HFF-Myc (cell line): ENCODE data around the gene RUFY3.

Experiments
- DNase-seq: peaks from one replicate; pipeline ENCODE4 v3.0.0-alpha.2; 2011; ENCODE audit warnings: low read depth; ENCODE audit errors: extremely low read depth
- H3K4me3 ChIP-seq: replicated peaks from 2 replicates; pipeline ENCODE4 v1.5.1; 2011; ENCODE audit warnings: low read depth, mild to moderate bottlenecking, control low read depth, low read length
- TF ChIP-seq, protein P1 (sequence below): IDR thresholded peaks from 2 replicates; pipeline ENCODE4 v1.5.1; 2012; ENCODE audit warnings: mild to moderate bottlenecking, low read depth, low read length, control low read depth; ENCODE audit errors: missing control alignments

The RUFY3 gene

DNA sequence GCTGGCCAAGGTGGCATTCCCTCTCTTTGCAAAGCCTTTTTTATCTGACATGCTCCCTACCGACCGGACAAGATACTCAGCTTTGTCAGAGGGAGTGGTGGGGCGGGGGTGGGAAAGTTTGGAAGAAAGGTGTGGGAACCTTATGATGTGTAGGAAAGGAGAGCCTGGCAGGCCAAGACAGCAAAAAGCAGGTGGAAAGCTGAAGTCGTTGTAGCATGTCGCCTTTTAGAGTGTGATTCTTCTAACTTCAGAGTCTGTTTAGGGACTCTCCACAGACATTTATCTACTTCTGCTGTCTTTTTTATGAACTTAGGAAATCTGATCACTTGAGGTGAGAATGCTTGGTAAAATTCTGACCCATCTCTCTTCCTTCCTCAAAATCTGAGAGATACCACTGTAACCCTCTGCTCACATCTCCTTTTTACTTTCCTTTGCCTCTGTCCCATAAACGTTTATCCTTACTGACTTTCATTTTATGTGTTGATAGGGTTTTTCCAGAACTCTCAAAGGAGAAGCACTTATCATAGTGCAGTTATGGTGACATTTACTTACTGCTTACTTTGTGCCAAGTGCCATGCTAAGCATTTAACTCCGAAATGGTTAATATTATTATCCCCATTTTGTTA, 8.2 kb upstream of the RUFY3 start:
- H3K4me3 ChIP-seq: no peak overlapping the region
- TF ChIP-seq, protein P1, sequence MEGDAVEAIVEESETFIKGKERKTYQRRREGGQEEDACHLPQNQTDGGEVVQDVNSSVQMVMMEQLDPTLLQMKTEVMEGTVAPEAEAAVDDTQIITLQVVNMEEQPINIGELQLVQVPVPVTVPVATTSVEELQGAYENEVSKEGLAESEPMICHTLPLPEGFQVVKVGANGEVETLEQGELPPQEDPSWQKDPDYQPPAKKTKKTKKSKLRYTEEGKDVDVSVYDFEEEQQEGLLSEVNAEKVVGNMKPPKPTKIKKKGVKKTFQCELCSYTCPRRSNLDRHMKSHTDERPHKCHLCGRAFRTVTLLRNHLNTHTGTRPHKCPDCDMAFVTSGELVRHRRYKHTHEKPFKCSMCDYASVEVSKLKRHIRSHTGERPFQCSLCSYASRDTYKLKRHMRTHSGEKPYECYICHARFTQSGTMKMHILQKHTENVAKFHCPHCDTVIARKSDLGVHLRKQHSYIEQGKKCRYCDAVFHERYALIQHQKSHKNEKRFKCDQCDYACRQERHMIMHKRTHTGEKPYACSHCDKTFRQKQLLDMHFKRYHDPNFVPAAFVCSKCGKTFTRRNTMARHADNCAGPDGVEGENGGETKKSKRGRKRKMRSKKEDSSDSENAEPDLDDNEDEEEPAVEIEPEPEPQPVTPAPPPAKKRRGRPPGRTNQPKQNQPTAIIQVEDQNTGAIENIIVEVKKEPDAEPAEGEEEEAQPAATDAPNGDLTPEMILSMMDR: no peak
- DNase-seq: no peak

DNA sequence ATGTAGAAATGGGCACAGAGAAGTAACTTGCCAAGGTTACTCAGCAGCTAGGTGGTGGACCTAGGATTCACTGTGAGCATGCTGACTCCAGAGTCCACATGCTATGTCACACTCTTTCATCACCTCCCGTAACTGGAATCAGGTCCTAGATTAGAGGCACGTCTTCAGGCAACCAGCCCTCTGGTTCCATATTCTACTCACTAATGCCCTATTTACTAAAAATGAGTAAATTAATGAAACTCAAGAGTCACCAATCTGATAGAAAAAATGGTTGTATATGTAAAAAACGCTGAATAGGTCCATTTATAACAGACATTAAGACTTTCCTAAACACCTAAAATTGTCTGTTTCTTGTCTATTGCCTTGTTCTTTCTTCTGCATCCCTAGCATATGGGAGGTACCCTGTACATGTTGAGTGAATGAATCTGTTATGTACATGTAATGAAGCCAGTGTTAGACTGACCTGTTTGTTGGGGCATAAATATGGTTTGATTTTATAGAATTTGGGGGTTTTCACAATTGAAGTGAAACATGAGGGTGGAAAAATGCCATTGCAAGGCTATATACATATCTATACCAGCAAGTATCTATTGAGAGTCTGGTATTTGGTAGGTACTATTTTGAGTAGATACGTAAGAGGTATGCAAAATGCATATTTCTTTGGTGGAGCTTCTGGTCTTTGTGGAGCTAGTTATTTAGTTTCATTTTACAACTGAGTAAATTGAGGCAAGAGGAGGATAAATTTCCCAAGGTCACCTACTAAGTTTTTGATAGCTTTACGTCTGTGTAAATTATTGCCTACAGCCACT, 7.5 kb upstream of the RUFY3 start:
- H3K4me3 ChIP-seq: no peak overlapping the region
- TF ChIP-seq, protein P1: no peak
- no peak for DNase-seq

DNA sequence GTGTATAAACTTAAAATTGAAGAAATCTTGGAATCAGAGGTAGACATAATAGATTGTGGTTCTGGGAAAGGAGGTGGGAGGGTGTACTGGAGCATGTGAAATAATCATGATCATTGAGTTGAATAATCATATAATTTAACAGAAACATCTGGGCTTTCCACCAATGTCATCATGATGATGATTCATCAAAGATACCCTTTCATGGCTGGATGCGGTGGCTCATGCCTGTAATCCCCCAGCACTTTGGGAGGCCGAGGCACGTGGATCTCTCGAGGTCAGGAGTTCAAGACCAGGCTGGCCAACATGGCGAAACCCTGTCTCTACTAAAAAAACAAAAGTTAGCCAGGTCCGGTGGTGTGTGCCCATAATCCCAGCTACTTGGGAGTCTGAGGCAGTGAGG, 6.7 kb upstream of the RUFY3 start:
- no peak overlapping the region for H3K4me3 ChIP-seq
- no peak for DNase-seq
- TF ChIP-seq, protein P1: no peak

DNA sequence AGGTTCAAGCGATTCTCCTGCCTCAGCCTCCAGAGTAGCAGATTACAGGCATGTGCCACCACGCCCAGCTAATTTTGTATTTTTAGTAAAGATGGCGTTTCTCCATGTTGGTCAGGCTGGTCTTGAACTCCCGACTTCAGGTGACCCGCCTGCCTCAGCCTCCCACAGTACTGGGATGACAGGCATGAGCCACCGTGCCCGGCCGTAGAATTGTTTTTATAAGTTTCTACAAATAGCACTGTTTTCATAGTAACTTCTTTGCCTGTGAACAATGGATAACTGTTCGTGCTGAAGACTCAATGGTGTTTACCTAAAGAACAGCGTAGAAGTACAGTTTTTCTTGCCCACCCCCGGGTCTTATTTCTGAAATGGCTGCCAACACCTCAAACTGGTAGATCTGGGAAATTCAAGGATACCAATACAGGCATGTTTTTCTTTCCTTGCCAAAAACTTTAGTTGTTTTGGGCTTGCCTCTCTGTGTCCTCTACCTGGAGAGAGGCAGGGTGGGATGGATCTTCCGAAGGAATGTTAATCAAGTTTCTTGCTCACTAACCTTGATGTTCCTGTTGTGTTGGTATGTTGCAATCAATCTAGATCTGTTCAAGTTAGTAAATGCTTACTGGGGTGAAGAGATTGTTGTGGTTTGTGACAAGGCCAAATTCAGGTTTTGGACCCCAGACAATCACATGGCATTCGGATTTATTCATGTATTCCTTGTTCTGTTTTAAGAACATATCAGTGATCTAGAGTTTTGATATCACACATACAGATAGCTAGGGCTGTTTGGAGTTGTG, 2.8 kb upstream of the RUFY3 start:
- TF ChIP-seq, protein P1: no peak
- H3K4me3 ChIP-seq: no peak overlapping the region
- no peak for DNase-seq

DNA sequence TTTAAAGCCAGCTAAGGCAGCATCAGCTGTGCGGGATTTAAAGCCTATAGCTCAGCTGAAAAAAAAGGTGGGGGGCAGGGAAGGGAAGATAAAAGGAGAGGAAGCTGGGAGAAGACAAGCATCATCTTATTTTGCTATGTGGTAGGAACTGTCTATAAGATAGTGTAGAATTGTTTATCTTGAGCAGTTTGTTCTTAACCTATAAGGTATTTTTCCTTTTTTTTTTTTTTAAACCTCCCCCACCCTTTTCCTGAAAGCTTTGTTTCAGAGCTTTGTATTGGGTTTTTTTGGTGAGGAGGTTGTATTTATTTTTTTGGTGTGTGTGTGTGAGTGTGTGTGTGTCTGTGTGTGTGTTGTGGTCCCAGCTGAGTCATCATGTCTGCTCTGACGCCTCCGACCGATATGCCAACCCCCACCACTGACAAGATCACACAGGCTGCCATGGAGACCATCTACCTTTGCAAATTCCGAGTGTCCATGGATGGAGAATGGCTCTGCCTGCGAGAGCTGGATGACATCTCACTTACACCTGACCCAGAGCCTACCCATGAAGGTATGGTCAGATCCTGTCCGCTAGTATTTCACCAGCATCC, 531 bp downstream of the RUFY3 start:
- DNase-seq: no peak
- H3K4me3 ChIP-seq: peak overlapping the region; percentile 48
- TF ChIP-seq, protein P1: no peak

DNA sequence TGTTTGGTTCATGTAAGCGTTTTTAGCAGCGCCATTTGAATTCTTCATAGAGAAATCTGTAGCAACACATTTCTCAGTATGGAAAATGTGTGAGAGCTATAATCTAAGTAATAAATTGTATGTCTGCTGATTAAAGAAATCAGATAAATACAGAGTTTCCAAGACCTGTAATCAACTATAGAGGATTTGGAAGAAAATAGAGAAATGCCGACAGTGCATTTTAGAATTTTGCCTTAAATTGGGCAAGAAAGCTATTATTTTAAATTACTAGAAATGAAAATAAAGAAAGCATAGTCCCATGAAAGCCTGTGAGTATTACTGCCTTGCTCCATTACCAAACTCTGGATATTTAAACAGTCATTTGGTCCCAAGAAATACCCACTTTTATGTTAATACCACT, 2.7 kb downstream of the RUFY3 start:
- DNase-seq: no peak
- TF ChIP-seq, protein P1: no peak
- H3K4me3 ChIP-seq: no peak overlapping the region
